ENCODE data around the gene ECD. TPM values are rescaled to one million over a fixed set of nuclear protein-coding genes. Genes with fewer than 3 reads are reported as not detected.

ECD gene
- total RNA-seq, 2 donors from 2014 or later: 14.4 to 20.7 TPM

- Histone ChIP-seq H3K4me3 (no peak overlapping the region), H3K27ac (no peak overlapping the region), H3K27me3 (no peaks in the 10 kb centered on the region), H3K9me3 (no peaks in the 10 kb centered on the region), H3K4me1 (no peaks in the 10 kb centered on the region), H3K36me3 (peaks cover 91% of the 10 kb centered on the region)
- DNase-seq (ENCODE audit: low spot score): no peak
- no peak for TF ChIP-seq CTCF (IDR thresholded peaks at IDR 0.05)
Measured at GRCh38 chr10:73136627-73137026, 31.2 kb downstream of the ECD start.

- no peak for TF ChIP-seq CTCF (IDR thresholded peaks at IDR 0.05)
- Histone ChIP-seq H3K27me3 (no peaks in the 10 kb centered on the region), H3K27ac (no peak overlapping the region), H3K9me3 (no peaks in the 10 kb centered on the region), H3K36me3 (peaks cover 86% of the 10 kb centered on the region), H3K4me1 (no peaks in the 10 kb centered on the region), H3K4me3 (no peak overlapping the region)
- no peak for DNase-seq (ENCODE audit: low spot score)
Measured at GRCh38 chr10:73134727-73135126, 33.1 kb downstream of the ECD start.

- Histone ChIP-seq H3K27me3 (no peaks in the 10 kb centered on the region), H3K9me3 (no peaks in the 10 kb centered on the region), H3K27ac (no peak overlapping the region), H3K36me3 (peaks cover 86% of the 10 kb centered on the region), H3K4me1 (no peaks in the 10 kb centered on the region), H3K4me3 (no peak overlapping the region)
- TF ChIP-seq CTCF (IDR thresholded peaks at IDR 0.05): no peak
- DNase-seq (ENCODE audit: low spot score): no peak
Measured at GRCh38 chr10:73131913-73132686, 35.7 kb downstream of the ECD start.

DNA sequence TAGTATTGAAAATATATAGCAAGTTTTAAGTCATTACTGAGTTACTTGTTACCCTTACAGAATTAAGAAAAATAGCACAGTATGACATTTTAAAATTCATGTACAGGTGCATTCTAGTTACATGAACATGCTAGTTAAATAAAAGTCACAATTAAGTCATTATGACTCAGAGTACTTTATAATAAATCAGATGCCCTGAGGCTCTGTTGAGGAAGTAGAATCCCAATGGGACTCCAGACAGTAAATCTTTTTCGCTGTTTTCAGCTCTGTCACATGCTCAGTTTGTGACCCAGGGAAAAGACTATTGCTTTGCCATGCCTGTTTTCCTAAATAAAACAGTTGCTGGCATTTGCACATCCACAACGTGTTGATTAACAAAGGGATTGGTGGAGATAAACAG is 36.5 kb downstream of the ECD start:
- no peaks in the 10 kb centered on the region for H3K27me3 ChIP-seq
- no peaks in the 10 kb centered on the region for H3K9me3 ChIP-seq
- no peak overlapping the region for H3K27ac ChIP-seq
- no peak for DNase-seq (ENCODE audit: low spot score)
- no peak overlapping the region for H3K4me3 ChIP-seq
- TF ChIP-seq CTCF (IDR thresholded peaks at IDR 0.05): no peak
- no peaks in the 10 kb centered on the region for H3K4me1 ChIP-seq
- H3K36me3 ChIP-seq: peaks cover 90% of the 10 kb centered on the region

- Histone ChIP-seq H3K9me3 (no peaks in the 10 kb centered on the region), H3K4me3 (no peak overlapping the region), H3K4me1 (no peaks in the 10 kb centered on the region), H3K27ac (no peak overlapping the region), H3K27me3 (no peaks in the 10 kb centered on the region), H3K36me3 (peaks cover 56% of the 10 kb centered on the region)
- no peak for DNase-seq (ENCODE audit: low spot score)
- no peak for TF ChIP-seq CTCF (IDR thresholded peaks at IDR 0.05)
Measured at GRCh38 chr10:73126343-73126742, 41.5 kb downstream of the ECD start.

GRCh38 chr10:73119952-73120351 is 47.9 kb downstream of the ECD start:
- Histone ChIP-seq H3K9me3 (no peaks in the 10 kb centered on the region), H3K4me3 (no peak overlapping the region), H3K27me3 (no peaks in the 10 kb centered on the region), H3K4me1 (peaks cover 0 to 18% of the 10 kb centered on the region in 2 donors), H3K36me3 (peaks cover 15% of the 10 kb centered on the region), H3K27ac (peak overlapping the region in 1 of 2 donors; percentile 96)
- no peak for TF ChIP-seq CTCF (IDR thresholded peaks at IDR 0.05)
- no peak for DNase-seq (ENCODE audit: low spot score)

All from right atrium auricular region (tissue), 2 donors.